ENCODE results near the gene GLMP. TPM values are rescaled to one million over a fixed set of nuclear protein-coding genes. Genes with fewer than 3 reads are reported as not detected.
"Not testable (repeated sequence)": the region's sequence is repeated elsewhere in the genome, so short reads cannot be mapped to it uniquely, and the experiment has no call there.

The GLMP gene, protein sequence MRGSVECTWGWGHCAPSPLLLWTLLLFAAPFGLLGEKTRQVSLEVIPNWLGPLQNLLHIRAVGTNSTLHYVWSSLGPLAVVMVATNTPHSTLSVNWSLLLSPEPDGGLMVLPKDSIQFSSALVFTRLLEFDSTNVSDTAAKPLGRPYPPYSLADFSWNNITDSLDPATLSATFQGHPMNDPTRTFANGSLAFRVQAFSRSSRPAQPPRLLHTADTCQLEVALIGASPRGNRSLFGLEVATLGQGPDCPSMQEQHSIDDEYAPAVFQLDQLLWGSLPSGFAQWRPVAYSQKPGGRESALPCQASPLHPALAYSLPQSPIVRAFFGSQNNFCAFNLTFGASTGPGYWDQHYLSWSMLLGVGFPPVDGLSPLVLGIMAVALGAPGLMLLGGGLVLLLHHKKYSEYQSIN
- 10 to 100 TPM in 1 of 2 experiments, 1 to 10 TPM in 1; 10.0 to 10.1 TPM for total RNA-seq

DNA sequence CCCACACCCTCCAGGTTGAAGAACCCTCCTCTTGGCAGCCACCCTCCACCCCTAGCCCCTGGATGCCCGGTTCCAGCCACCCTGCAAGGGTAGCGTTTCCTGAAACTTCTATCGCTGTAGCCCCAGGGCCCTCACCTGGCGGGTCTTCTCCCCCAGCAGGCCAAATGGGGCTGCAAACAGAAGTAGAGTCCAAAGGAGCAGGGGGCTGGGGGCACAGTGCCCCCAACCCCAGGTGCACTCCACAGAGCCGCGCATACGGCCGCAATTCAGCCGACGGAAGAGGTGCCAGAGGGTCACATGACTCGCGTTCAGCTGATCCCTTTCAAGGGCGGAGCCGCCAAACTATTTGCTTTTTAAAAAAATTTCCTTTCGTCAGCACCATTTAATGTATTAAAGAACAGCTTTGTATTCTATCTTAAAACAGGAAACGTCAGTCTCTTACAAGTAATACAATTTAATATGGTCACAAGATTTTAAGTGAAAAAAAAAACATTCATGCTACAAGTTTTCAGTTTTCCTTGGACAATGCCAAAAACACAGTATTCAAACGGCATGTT lies at the start of gene GLMP:
Gene GLMP (minus strand): TSS at position 289 of the 557 bp plus-strand sequence. CDS start 34 bp downstream, at position 255.
- H3K36me3 Mint-ChIP-seq (ENCODE audit: low read depth) = peaks cover 2% of the 10 kb centered on the region
- no peak within 1 kb of the TSS for H3K27ac Mint-ChIP-seq
- H3K9me3 Mint-ChIP-seq = no peaks in the 10 kb centered on the region
- DNase-seq = peak; percentile 77
- peak within 1 kb of the TSS; percentile 84 for H3K4me3 Mint-ChIP-seq
- H3K27me3 Mint-ChIP-seq (ENCODE audit: low read depth) = no peaks in the 10 kb centered on the region
- H3K4me1 Mint-ChIP-seq (ENCODE audit: low read depth) = peaks cover 18% of the 10 kb centered on the region
- CTCF ChIA-PET = no interaction called here
- intact Hi-C loops (cut with micrococcal nuclease) = loop anchor here (1.0 to 5.0 kb wide), 2 partner anchors 13 to 42 kb away; partner anchors contain the start of genes CCT3, SMG5 and TSACC

DNA sequence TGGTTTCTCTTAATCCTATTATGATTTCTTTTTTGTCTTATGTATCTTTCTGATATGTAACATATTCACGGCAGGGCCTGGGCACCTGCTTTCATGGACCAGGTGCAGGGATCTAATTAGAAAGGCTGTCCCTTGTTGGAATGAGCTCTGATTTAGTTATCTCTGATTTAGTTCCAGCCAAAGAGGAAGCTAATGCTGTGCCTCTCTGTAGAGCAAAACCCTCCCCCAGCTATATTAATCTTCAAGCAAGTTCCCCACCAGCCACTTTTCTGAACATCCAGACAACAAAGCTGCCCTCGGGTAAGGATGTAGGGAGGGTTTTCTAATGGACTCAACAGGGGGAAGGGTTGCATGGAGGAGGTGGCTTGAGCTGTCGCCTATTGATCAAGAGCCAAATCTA lies 48.9 kb upstream of the GLMP start:
- H3K4me1 Mint-ChIP-seq (ENCODE audit: low read depth) = no peaks in the 10 kb centered on the region
- CTCF ChIA-PET = interaction anchor here (1.1 to 2.7 kb wide), 3 partner anchors 14 to 383 kb away, joined by 3 to 13 read pairs (median 3); partner anchors contain the start of gene METTL25B
- H3K4me3 Mint-ChIP-seq = no peak overlapping the region
- intact Hi-C loops (cut with micrococcal nuclease) = no loop called here
- no peaks in the 10 kb centered on the region for H3K9me3 Mint-ChIP-seq
- no peak for DNase-seq
- peaks cover 2% of the 10 kb centered on the region for H3K27me3 Mint-ChIP-seq (ENCODE audit: low read depth)
- no peak overlapping the region for H3K27ac Mint-ChIP-seq
- H3K36me3 Mint-ChIP-seq (ENCODE audit: low read depth) = no peaks in the 10 kb centered on the region

DNA sequence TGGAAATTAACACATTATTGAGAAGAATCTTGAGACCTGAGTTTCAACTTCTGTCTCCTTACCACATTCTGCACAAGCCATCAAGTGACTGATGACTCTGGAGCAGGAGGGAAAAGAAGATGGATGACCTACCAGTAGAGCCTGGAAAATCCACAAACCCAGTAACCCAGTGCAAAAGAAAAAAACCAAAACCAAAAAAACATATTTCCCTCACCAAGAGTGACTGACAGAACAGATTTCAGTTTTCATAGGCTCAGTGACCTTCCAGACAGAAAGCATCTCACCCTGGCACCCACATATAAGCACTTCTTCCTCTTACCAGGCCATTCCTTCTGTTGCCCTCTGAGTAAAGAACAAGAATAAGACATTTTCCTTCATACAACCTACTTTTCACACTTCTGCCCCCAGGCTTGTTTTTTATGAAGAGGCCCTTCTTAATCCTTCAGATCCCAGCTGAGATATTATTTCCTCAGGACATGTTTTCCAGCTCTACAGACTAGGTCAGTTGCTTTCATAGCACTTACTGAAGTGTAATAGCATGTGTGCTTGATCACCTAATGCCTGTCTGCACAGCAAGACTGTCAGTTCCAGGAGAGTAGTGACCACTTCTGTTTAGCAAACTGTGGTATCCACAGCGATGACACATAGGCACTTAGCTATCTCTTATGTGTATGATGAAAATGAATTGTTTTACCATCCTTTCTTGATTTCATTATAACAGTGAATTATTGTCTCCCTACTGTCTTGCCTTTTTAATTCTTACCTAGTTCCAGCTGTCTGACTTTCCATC lies 46.9 kb upstream of the GLMP start:
- CTCF ChIA-PET = interaction anchor here (0.7 to 1.5 kb wide), 2 partner anchors 31 to 44 kb away, joined by 3 to 4 read pairs; no protein-coding TSS in a partner anchor
- H3K27ac Mint-ChIP-seq = no peak overlapping the region

DNA sequence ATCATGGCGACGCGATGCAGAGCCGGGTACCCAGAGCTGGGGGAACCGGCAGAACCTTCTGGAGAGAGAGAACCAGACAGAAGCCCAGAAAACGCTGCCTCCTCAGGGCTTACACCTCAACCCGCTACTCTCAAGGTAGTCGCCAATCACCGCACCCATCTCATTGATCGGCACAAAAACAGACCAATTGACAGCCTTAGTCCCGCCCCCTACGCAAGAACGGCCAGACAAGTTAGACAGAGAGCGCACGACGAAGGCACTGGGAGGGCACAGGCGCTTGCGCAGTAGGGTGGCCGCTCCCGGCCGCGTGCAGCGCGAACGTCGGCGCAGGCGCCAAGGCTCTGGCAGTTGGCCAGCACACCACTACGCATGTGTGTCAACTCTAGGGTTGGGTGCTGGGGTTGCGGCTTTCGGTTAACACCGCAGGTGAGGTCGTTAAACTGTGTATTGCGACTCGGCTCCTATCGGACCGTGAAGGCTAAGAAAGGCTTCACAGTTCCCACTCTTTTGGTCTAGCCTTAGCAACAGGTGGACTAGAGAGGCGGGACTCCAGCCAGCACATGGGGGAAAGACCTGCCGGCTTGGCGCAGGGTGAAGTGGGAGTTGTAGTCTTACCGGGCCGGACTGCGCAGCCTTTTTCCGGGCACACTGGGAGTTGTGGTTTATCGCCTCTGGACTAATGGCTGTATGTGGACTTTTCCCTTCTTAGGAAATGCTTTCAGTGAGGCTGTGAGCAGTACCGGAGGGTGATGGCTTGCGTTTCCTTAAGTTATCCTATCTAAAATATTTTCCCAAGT lies 42.9 kb upstream of the GLMP start, which contains the start of the genes CCT3 and TSACC:
Gene CCT3 (minus strand): TSS at position 113 of the 797 bp plus-strand sequence. CDS start 108 bp downstream, at position 5.
Gene TSACC (plus strand): TSS at position 347 of the 797 bp plus-strand sequence. CDS start 1,232 bp downstream, outside the sequence.
- CTCF ChIA-PET = interaction anchor here (0.8 to 1.6 kb wide), 4 partner anchors 19 to 522 kb away, joined by 3 to 6 read pairs (median 4); no protein-coding TSS in a partner anchor
- H3K36me3 Mint-ChIP-seq (ENCODE audit: low read depth) = peaks cover 28% of the 10 kb centered on the region
- intact Hi-C loops (cut with micrococcal nuclease) = loop anchor here (1.0 to 5.0 kb wide), 17 partner anchors 18 to 428 kb away; partner anchors contain the start of genes GLMP, ISG20L2, KHDC4 and LAMTOR2
- peak; percentile 99 for DNase-seq
- no peaks in the 10 kb centered on the region for H3K27me3 Mint-ChIP-seq (ENCODE audit: low read depth)
- no peaks in the 10 kb centered on the region for H3K9me3 Mint-ChIP-seq
- H3K4me1 Mint-ChIP-seq (ENCODE audit: low read depth) = peaks cover 32% of the 10 kb centered on the region
- peak within 1 kb of the TSS; percentile 93 for H3K27ac Mint-ChIP-seq
- peak within 1 kb of the TSS; percentile 97 for H3K4me3 Mint-ChIP-seq

More for the DNA sequence above, 46.9 kb upstream of the GLMP start:
- intact Hi-C loops (cut with micrococcal nuclease) = no loop called here
- DNase-seq = no peak
- Mint-ChIP-seq H3K36me3 (ENCODE audit: low read depth) (peaks cover under 1% of the 10 kb centered on the region), H3K9me3 (no peaks in the 10 kb centered on the region), H3K27me3 (ENCODE audit: low read depth) (peaks cover 2% of the 10 kb centered on the region), H3K4me1 (ENCODE audit: low read depth) (peaks cover 4% of the 10 kb centered on the region), H3K4me3 (no peak overlapping the region)

DNA sequence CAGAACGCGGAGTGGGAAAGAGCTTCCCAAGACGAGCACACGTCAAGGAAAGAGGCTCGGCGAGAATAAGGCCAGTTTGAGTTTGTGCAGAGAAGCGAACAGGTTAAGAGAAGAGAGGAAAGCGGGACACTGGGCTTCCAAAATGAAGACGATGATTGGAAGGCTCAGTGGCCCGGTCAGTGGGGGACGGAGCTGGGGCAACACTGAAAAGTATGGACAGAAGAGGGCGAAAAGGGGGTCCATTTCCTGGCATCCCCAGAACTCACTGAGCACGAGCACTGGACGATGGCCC lies 42.4 kb upstream of the GLMP start:
- peaks cover 30% of the 10 kb centered on the region for H3K36me3 Mint-ChIP-seq (ENCODE audit: low read depth)
- peaks cover 33% of the 10 kb centered on the region for H3K4me1 Mint-ChIP-seq (ENCODE audit: low read depth)
- CTCF ChIA-PET = interaction anchor here (0.6 to 1.6 kb wide), 5 partner anchors 18 to 522 kb away, joined by 3 to 6 read pairs (median 3); no protein-coding TSS in a partner anchor
- intact Hi-C loops (cut with micrococcal nuclease) = loop anchor here (1.0 to 5.0 kb wide), 17 partner anchors 18 to 429 kb away; partner anchors contain the start of genes GLMP, ISG20L2, KHDC4 and LAMTOR2
- no peaks in the 10 kb centered on the region for H3K27me3 Mint-ChIP-seq (ENCODE audit: low read depth)
- peak overlapping the region; percentile 97 for H3K4me3 Mint-ChIP-seq
- H3K27ac Mint-ChIP-seq = peak overlapping the region; percentile 93
- DNase-seq = peak; percentile 19
- no peaks in the 10 kb centered on the region for H3K9me3 Mint-ChIP-seq

DNA sequence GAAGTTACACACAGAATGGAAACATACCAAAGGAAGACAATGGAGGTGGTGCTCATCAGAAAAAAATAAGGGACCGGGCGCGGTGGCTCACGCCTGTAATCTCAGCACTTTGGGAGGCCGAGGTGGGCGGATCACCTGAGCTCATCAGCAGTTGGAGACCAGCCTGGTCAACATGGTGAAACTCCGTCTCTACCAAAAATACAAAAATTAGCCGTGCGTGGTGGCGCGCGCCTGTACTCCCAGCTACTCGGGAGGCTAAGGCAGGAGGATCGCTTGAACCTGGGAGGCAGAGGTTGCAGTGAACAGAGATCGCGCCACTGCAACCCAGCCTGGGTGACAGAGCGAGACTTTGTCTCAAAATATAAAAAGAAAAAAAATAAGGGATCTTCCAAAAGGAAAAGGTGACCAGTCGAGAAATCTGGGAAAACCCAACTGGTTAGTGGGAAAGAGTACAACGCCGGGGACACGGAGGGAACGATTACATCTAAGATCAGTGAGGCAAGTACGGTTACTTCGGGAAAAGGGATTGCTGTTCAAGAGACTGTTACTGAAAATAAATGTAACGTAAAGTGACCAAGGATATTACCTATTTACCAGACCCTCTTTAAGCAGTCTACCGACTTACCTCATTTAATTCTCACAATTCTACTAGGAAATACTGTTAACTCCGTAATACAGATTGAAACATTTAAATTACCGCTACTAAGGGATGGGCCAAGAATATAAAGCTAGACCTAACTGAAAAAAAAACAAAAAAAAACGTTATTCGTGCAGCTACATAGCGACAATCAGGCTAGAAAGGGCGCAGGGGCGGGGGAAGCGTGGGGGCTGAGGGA lies 41.8 kb upstream of the GLMP start:
- no peak for DNase-seq
- Mint-ChIP-seq H3K4me3 (peak overlapping the region; percentile 97), H3K4me1 (ENCODE audit: low read depth) (peaks cover 33% of the 10 kb centered on the region), H3K9me3 (no peaks in the 10 kb centered on the region), H3K27me3 (ENCODE audit: low read depth) (no peaks in the 10 kb centered on the region), H3K27ac (peak overlapping the region; percentile 93), H3K36me3 (ENCODE audit: low read depth) (peaks cover 30% of the 10 kb centered on the region)
- CTCF ChIA-PET = interaction anchor here (0.5 to 1.6 kb wide), 6 partner anchors 18 to 523 kb away, joined by 3 to 6 read pairs (median 3); no protein-coding TSS in a partner anchor
- intact Hi-C loops (cut with micrococcal nuclease) = loop anchor here (5.0 kb wide), 3 partner anchors 40 to 390 kb away; partner anchors contain the start of genes GLMP, ISG20L2, METTL25B and SSR2

DNA sequence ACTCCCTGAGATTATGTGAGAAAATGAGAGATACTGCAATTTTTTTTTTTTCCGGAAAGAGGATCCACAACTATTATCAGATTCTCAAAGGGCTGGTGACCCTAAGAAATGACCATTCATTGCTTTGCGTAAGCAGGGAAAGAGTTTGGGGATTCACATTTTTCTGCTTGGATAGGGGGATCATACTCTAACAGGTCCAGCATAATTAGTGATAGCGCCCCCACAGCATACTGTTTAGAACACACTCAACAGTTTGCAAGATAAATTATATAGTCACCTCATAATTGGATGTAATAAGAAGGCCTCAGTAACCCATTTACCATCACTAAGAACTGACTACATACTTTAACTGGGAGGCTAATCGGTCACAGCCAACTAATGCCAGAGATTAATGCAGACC lies 40.8 kb upstream of the GLMP start:
- peaks cover 33% of the 10 kb centered on the region for H3K4me1 Mint-ChIP-seq (ENCODE audit: low read depth)
- H3K4me3 Mint-ChIP-seq = peak overlapping the region; percentile 97
- no peaks in the 10 kb centered on the region for H3K27me3 Mint-ChIP-seq (ENCODE audit: low read depth)
- intact Hi-C loops (cut with micrococcal nuclease) = loop anchor here (5.0 kb wide), 3 partner anchors 39 to 391 kb away; partner anchors contain the start of genes GLMP, ISG20L2, METTL25B and SSR2
- peaks cover 33% of the 10 kb centered on the region for H3K36me3 Mint-ChIP-seq (ENCODE audit: low read depth)
- DNase-seq = no peak
- peak overlapping the region; percentile 44 for H3K27ac Mint-ChIP-seq
- H3K9me3 Mint-ChIP-seq = no peaks in the 10 kb centered on the region
- CTCF ChIA-PET = interaction anchor here (0.5 to 3.5 kb wide), 5 partner anchors 15 to 426 kb away, joined by 3 to 23 read pairs (median 3); no protein-coding TSS in a partner anchor

DNA sequence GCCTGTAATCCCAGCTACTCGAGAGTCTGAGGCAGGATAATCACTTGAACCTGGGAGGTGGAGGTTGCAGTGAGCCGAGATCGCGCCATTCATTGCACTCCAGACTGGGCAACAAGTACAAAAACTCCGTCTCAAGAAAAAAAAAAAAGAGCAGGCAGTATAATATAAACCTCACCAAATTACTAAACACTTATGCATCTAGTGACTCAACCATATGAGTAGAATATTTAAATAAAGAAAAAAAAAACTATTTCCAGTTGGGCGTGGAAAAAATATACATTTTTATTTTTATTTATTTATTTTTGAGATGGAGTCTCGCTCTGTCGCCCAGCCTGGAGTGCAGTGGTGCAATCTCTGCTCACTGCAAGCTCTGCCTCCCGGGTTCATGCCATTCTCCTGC lies 27.7 kb upstream of the GLMP start:
- DNase-seq; H3K27me3 Mint-ChIP-seq (ENCODE audit: low read depth); H3K9me3 Mint-ChIP-seq; H3K4me3 Mint-ChIP-seq; H3K4me1 Mint-ChIP-seq (ENCODE audit: low read depth); H3K27ac Mint-ChIP-seq; intact Hi-C loops (cut with micrococcal nuclease): not testable (repeated sequence)
- H3K36me3 Mint-ChIP-seq (ENCODE audit: low read depth) = peaks cover 44% of the 10 kb centered on the region
- CTCF ChIA-PET = interaction anchor here (0.7 to 1.4 kb wide), 2 partner anchors 52 to 67 kb away, joined by 3 to 5 read pairs; no protein-coding TSS in a partner anchor

DNA sequence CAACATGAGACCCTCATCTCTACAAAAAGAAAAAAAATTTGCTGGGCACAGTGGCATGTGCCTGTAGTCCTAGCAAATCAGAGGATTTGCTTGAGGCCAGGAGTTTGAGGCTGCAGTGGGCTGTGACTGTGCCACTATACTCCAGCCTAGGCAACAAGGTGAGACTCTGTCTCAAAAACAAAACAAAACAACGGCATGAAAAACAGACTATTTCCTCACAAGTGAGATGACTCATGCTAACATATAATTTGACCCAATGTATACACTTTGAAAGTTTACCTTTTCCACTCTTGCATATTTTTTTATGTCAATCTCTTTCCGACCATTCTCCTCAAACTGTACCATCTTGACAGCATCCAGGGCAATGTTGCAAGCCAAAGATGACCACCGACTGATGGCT lies 25.1 kb upstream of the GLMP start:
- Mint-ChIP-seq H3K9me3 (no peaks in the 10 kb centered on the region), H3K4me3 (no peak overlapping the region), H3K36me3 (ENCODE audit: low read depth) (peaks cover 52% of the 10 kb centered on the region), H3K27ac (peak overlapping the region; percentile 31), H3K4me1 (ENCODE audit: low read depth) (no peaks in the 10 kb centered on the region), H3K27me3 (ENCODE audit: low read depth) (no peaks in the 10 kb centered on the region)
- intact Hi-C loops (cut with micrococcal nuclease) = no loop called here
- CTCF ChIA-PET = interaction anchor here (1.0 to 4.1 kb wide), 4 partner anchors 13 to 178 kb away, joined by 3 to 23 read pairs (median 12); no protein-coding TSS in a partner anchor
- DNase-seq = no peak

DNA sequence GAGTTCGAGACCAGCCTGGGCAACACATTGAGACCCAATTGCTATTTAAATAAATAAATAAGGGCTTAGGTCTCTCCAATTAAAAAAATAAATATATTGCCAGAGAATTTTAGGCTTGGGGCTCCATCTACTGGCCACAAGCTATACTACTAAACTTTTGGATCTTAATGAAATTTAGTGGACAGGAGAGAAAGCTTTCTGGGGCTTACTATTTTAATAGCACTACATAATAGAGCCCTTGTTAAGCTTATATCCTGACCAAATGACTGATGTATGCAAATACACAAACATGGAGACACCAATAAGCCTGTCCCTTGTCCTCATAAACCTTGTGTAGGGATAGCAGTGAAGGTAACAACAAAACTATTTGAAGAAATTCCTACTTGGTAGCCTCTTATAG lies 24.2 kb upstream of the GLMP start:
- no peaks in the 10 kb centered on the region for H3K27me3 Mint-ChIP-seq (ENCODE audit: low read depth)
- peak; percentile 38 for DNase-seq
- H3K4me3 Mint-ChIP-seq = no peak overlapping the region
- peaks cover 45% of the 10 kb centered on the region for H3K36me3 Mint-ChIP-seq (ENCODE audit: low read depth)
- intact Hi-C loops (cut with micrococcal nuclease) = loop anchor here (1.0 to 5.0 kb wide), 4 partner anchors 57 to 229 kb away; no protein-coding TSS in a partner anchor
- H3K4me1 Mint-ChIP-seq (ENCODE audit: low read depth) = no peaks in the 10 kb centered on the region
- CTCF ChIA-PET = interaction anchor here (0.6 to 4.1 kb wide), 21 partner anchors 9 to 223 kb away, joined by 3 to 23 read pairs (median 4); partner anchors contain the start of genes SMG5 and TMEM79
- no peaks in the 10 kb centered on the region for H3K9me3 Mint-ChIP-seq
- no peak overlapping the region for H3K27ac Mint-ChIP-seq
